ENCODE results near the gene ZNF350.

The ZNF350 gene

GRCh38 chr19:52020506-52020905, 33.9 kb upstream of the ZNF350 start:
- H3K9ac ChIP-seq (ENCODE audit: low read length): no peak overlapping the region
- no peak overlapping the region for H2AFZ ChIP-seq (ENCODE audit: low read length)
- peaks cover 11% of the 10 kb centered on the region; the same call in 1 of the 2 replicates for H3K36me3 ChIP-seq (replicated peaks; ENCODE audit: insufficient read depth, low read length)
- no peaks in the 10 kb centered on the region for H3F3A ChIP-seq (ENCODE audit: insufficient read depth, low read length)
- no peak overlapping the region for H3K27ac ChIP-seq (ENCODE audit: low read length)
- H3K27me3 ChIP-seq (replicated peaks; ENCODE audit: insufficient read depth, low read length): no peaks in the 10 kb centered on the region
- no peaks in the 10 kb centered on the region for H4K20me1 ChIP-seq (ENCODE audit: insufficient read depth, low read length)
- H3K4me3 ChIP-seq (ENCODE audit: low read length): no peak overlapping the region
- no peak overlapping the region for H3K4me2 ChIP-seq (ENCODE audit: low read depth, low read length)
- H3K4me1 ChIP-seq (ENCODE audit: low read length): no peaks in the 10 kb centered on the region
- TF ChIP-seq EZH2 (optimal IDR thresholded peaks at IDR 0.05; ENCODE audit: low read depth, low read length) (no peak), CTCF (IDR thresholded peaks at IDR 0.05; ENCODE audit: low read length) (no peak), EZH2phosphoT487 (IDR thresholded peaks at IDR 0.05; ENCODE audit: low read length) (no peak)
- no peaks in the 10 kb centered on the region for H3K9me2 ChIP-seq (replicated peaks; ENCODE audit: insufficient read depth, low read length)
- no peaks in the 10 kb centered on the region for H3K79me2 ChIP-seq (ENCODE audit: low read length)
- H3K9me3 ChIP-seq (replicated peaks; ENCODE audit: insufficient read depth, low read length): no peaks in the 10 kb centered on the region
- no peak for DNase-seq

- no peaks in the 10 kb centered on the region for H3K27me3 ChIP-seq (replicated peaks; ENCODE audit: insufficient read depth, low read length)
- no peaks in the 10 kb centered on the region for H3K36me3 ChIP-seq (replicated peaks; ENCODE audit: insufficient read depth, low read length)
- DNase-seq: no peak
- H3K9me2 ChIP-seq (replicated peaks; ENCODE audit: insufficient read depth, low read length): no peaks in the 10 kb centered on the region
- H2AFZ ChIP-seq (ENCODE audit: low read length): no peak overlapping the region
- TF ChIP-seq EZH2 (optimal IDR thresholded peaks at IDR 0.05; ENCODE audit: low read depth, low read length): no peak
- TF ChIP-seq CTCF (IDR thresholded peaks at IDR 0.05; ENCODE audit: low read length): no peak
- TF ChIP-seq EZH2phosphoT487 (IDR thresholded peaks at IDR 0.05; ENCODE audit: low read length): no peak
- no peak overlapping the region for H3K9ac ChIP-seq (ENCODE audit: low read length)
- no peak overlapping the region for H3K27ac ChIP-seq (ENCODE audit: low read length)
- no peaks in the 10 kb centered on the region for H3K9me3 ChIP-seq (replicated peaks; ENCODE audit: insufficient read depth, low read length)
- no peaks in the 10 kb centered on the region for H3K4me1 ChIP-seq (ENCODE audit: low read length)
- no peaks in the 10 kb centered on the region for H3F3A ChIP-seq (ENCODE audit: insufficient read depth, low read length)
- no peak overlapping the region for H3K4me3 ChIP-seq (ENCODE audit: low read length)
- H3K79me2 ChIP-seq (ENCODE audit: low read length): no peaks in the 10 kb centered on the region
- no peak overlapping the region for H3K4me2 ChIP-seq (ENCODE audit: low read depth, low read length)
- no peaks in the 10 kb centered on the region for H4K20me1 ChIP-seq (ENCODE audit: insufficient read depth, low read length)
These were observed 24.0 kb upstream of the ZNF350 start for GRCh38 chr19:52010674-52011073.

GRCh38 chr19:52007806-52008557, 21.3 kb upstream of the ZNF350 start, which contains the start of gene ZNF615:
Gene ZNF615, minus strand, starts transcription at chr19:52008211. Its CDS starts 4,500 bp downstream, at chr19:52003711.
- no peak within 1 kb of the TSS; the same call in 1 of the 2 replicates for H3K9ac ChIP-seq (ENCODE audit: low read length)
- no peaks in the 10 kb centered on the region for H4K20me1 ChIP-seq (ENCODE audit: insufficient read depth, low read length)
- peak; percentile 83 for DNase-seq
- H3K4me3 ChIP-seq (ENCODE audit: low read length): peak within 1 kb of the TSS; percentile 66
- TF ChIP-seq EZH2phosphoT487 (IDR thresholded peaks at IDR 0.05; ENCODE audit: low read length) (no peak), CTCF (IDR thresholded peaks at IDR 0.05; ENCODE audit: low read length) (no peak), EZH2 (optimal IDR thresholded peaks at IDR 0.05; ENCODE audit: low read depth, low read length) (no peak)
- H3K9me2 ChIP-seq (replicated peaks; ENCODE audit: insufficient read depth, low read length): no peaks in the 10 kb centered on the region
- no peaks in the 10 kb centered on the region for H3K9me3 ChIP-seq (replicated peaks; ENCODE audit: insufficient read depth, low read length)
- H3K79me2 ChIP-seq (ENCODE audit: low read length): no peaks in the 10 kb centered on the region
- peak within 1 kb of the TSS; percentile 88 for H2AFZ ChIP-seq (ENCODE audit: low read length)
- no peaks in the 10 kb centered on the region for H3K4me1 ChIP-seq (ENCODE audit: low read length)
- H3K36me3 ChIP-seq (replicated peaks; ENCODE audit: insufficient read depth, low read length): no peaks in the 10 kb centered on the region
- no peak within 1 kb of the TSS for H3K27ac ChIP-seq (ENCODE audit: low read length)
- H3K27me3 ChIP-seq (replicated peaks; ENCODE audit: insufficient read depth, low read length): no peaks in the 10 kb centered on the region
- H3K4me2 ChIP-seq (ENCODE audit: low read depth, low read length): peak within 1 kb of the TSS; percentile 52; the same call in 1 of the 2 replicates
- no peaks in the 10 kb centered on the region for H3F3A ChIP-seq (ENCODE audit: insufficient read depth, low read length)

Measured in MM.1S (cell line).